AG04449 (cell line): Measurements from ENCODE around the gene SLC25A22.

Experiments
- CTCF ChIA-PET: fragments of 350-600 bp; formaldehyde crosslinking; extraction: SDS; loops from one replicate; lab custom pipeline; 2021; ENCODE audit warnings: antibody characterized with exemption; lab: Yijun Ruan, JAX
- POLR2A ChIA-PET: fragments of 400-600, 350-600 bp; formaldehyde crosslinking; extraction: SDS; loops from one replicate; lab custom pipeline; 2020; ENCODE audit warnings: antibody characterized with exemption, inconsistent platforms; lab: Yijun Ruan, JAX
- DNase-seq: peaks from one replicate; pipeline ENCODE4 v3.0.0-alpha.2; 2010; ENCODE audit warnings: low read depth, low spot score
- H3K4me3 ChIP-seq: 2 replicates; pipeline ENCODE4 v1.5.1; 2011; ENCODE audit warnings: low read depth, mild to moderate bottlenecking, control low read depth, low read length
- CTCF ChIP-seq: IDR thresholded peaks from one replicate; pipeline ENCODE4 v1.5.1; 2011; ENCODE audit warnings: mild to moderate bottlenecking, moderate library complexity, low read length, control low read depth, inconsistent platforms; ENCODE audit not compliant: insufficient read depth; ENCODE audit errors: missing control alignments

The SLC25A22 gene

GRCh38 chr11:778976-779954, 18.8 kb downstream of the SLC25A22 start:
- CTCF ChIA-PET = interaction anchor here (0.9 to 5.1 kb wide), 3 partner anchors 15 to 56 kb away, joined by 3 to 25 read pairs (median 4); no protein-coding TSS in a partner anchor
- POLR2A ChIA-PET = no interaction called here
- no peak for TF ChIP-seq CTCF
- no peak for DNase-seq
- no peak overlapping the region for H3K4me3 ChIP-seq

- TF ChIP-seq CTCF = no peak
- H3K4me3 ChIP-seq = peak within 1 kb of the TSS; percentile 73
- ChIA-PET CTCF (interaction anchor here (0.7 to 5.1 kb wide), 7 partner anchors 8 to 55 kb away, joined by 3 to 25 read pairs (median 3); partner anchors contain the start of gene SLC25A22), POLR2A (interaction anchor here (1.9 kb wide), 1 partner anchor 18 kb away, joined by 10 read pairs; no protein-coding TSS in a partner anchor)
- no peak for DNase-seq
Measured at GRCh38 chr11:777288-778255, 20.5 kb downstream of the SLC25A22 start, which contains the start of gene GATD1. GATD1 (minus strand) TSS chr11:777487; CDS start chr11:777462, 25 bp downstream.

GRCh38 chr11:776561-777287, 21.4 kb downstream of the SLC25A22 start:
- ChIA-PET CTCF (interaction anchor here (0.7 to 5.1 kb wide), 6 partner anchors 9 to 222 kb away, joined by 3 to 25 read pairs (median 4); no protein-coding TSS in a partner anchor), POLR2A (interaction anchor here (0.5 to 1.9 kb wide), 3 partner anchors 13 to 18 kb away, joined by 3 to 10 read pairs (median 4); no protein-coding TSS in a partner anchor)
- TF ChIP-seq CTCF = no peak
- peak overlapping the region; percentile 73 for H3K4me3 ChIP-seq
- no peak for DNase-seq

DNA sequence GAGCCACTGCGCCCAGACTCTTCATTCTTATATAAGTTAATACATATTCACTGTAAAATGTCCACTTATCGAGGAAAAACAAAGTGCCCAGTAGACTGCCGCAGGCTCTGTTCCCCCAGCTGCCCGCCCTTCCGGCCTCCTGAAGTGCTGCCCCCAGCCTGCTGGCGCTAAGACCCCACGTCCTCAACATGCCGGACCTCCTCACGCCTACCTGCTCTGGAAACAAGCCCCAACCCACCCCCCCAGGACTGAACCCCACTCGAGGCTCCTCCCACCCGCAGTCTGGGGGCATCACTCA, 21.9 kb downstream of the SLC25A22 start:
- peak overlapping the region; percentile 73 for H3K4me3 ChIP-seq
- POLR2A ChIA-PET = interaction anchor here (1.2 to 1.9 kb wide), 2 partner anchors 15 to 19 kb away, joined by 3 to 10 read pairs; no protein-coding TSS in a partner anchor
- CTCF ChIA-PET = interaction anchor here (0.8 to 5.1 kb wide), 8 partner anchors 8 to 221 kb away, joined by 3 to 25 read pairs (median 4); no protein-coding TSS in a partner anchor
- TF ChIP-seq CTCF = no peak
- DNase-seq = no peak

GRCh38 chr11:774873-775592, 23.0 kb downstream of the SLC25A22 start:
- CTCF ChIA-PET = interaction anchor here (1.3 to 5.1 kb wide), 4 partner anchors 9 to 220 kb away, joined by 5 to 25 read pairs (median 7); no protein-coding TSS in a partner anchor

More at GRCh38 chr11:774873-775592, 23.0 kb downstream of the SLC25A22 start:
- H3K4me3 ChIP-seq = peak overlapping the region; percentile 33; the same call in 1 of the 2 replicates
- no peak for DNase-seq
- POLR2A ChIA-PET = interaction anchor here (0.9 kb wide), 1 partner anchor 12 kb away, joined by 3 read pairs; no protein-coding TSS in a partner anchor
- TF ChIP-seq CTCF = no peak
